Endodermal cell (in vitro differentiated cells): ENCODE measurements around the gene STX3. TPM values are rescaled to one million over a fixed set of nuclear protein-coding genes. Genes with fewer than 3 reads are reported as not detected.

ENCODE experiments used
- DNase-seq: peaks from one replicate; pipeline ENCODE4 v3.0.0-alpha.2; 2017
- H3K27ac ChIP-seq: 2 replicates; pipeline ENCODE4 v1.5.1; 2013; ENCODE audit warnings: mild to moderate bottlenecking, low read depth, low read length, moderate library complexity
- H3K27me3 ChIP-seq: 2 replicates; pipeline ENCODE4 v1.6.1; 2013; ENCODE audit warnings: mild to moderate bottlenecking, low read length, moderate library complexity; ENCODE audit not compliant: insufficient read depth, control insufficient read depth, poor library complexity, severe bottlenecking
- H3K36me3 ChIP-seq: 2 replicates; pipeline ENCODE4 v1.7.0; 2013; ENCODE audit warnings: mild to moderate bottlenecking, low read length, moderate library complexity; ENCODE audit not compliant: control insufficient read depth, insufficient read depth
- H3K4me1 ChIP-seq: one replicate; pipeline ENCODE4 v1.7.0; 2013; ENCODE audit warnings: low read length; ENCODE audit not compliant: control insufficient read depth, insufficient read depth
- H3K4me3 ChIP-seq: 2 replicates; pipeline ENCODE4 v1.5.1; 2013; ENCODE audit warnings: mild to moderate bottlenecking, low read length, moderate library complexity
- H3K9ac ChIP-seq: 2 replicates; pipeline ENCODE4 v1.6.1; 2013; ENCODE audit warnings: mild to moderate bottlenecking, low read length, moderate library complexity; ENCODE audit not compliant: poor library complexity, severe bottlenecking; ENCODE audit errors: extremely low read depth
- H3K9me3 ChIP-seq: 2 replicates; pipeline ENCODE4 v1.6.1; 2013; ENCODE audit warnings: mild to moderate bottlenecking, low read length, moderate library complexity; ENCODE audit not compliant: control insufficient read depth
- H3K27ac Mint-ChIP-seq: 2 replicates; pipeline ENCODE4 v1.8.0; 2020; ENCODE audit warnings: mixed read lengths
- H3K27me3 Mint-ChIP-seq: 2 replicates; pipeline ENCODE4 v1.8.0; 2021; ENCODE audit warnings: mild to moderate bottlenecking, mixed read lengths; ENCODE audit not compliant: insufficient read depth
- H3K36me3 Mint-ChIP-seq: 2 replicates; pipeline ENCODE4 v1.8.0; 2020; ENCODE audit warnings: low read depth, mixed read lengths
- H3K4me1 Mint-ChIP-seq: 2 replicates; pipeline ENCODE4 v1.8.0; 2020; ENCODE audit warnings: mixed read lengths
- H3K4me3 Mint-ChIP-seq: 2 replicates; pipeline ENCODE4 v1.8.0; 2020; ENCODE audit warnings: mild to moderate bottlenecking, moderate library complexity, mixed read lengths
- H3K9me3 Mint-ChIP-seq: 2 replicates; pipeline ENCODE4 v1.8.0; 2020; ENCODE audit warnings: mild to moderate bottlenecking, mixed read lengths
- CTCF ChIP-seq: fragments of 200-600 bp; sonication (generic); conservative IDR thresholded peaks from 2 replicates; pipeline ENCODE4 v1.5.0; 2021; ENCODE audit warnings: antibody characterized with exemption, mild to moderate bottlenecking
- WGBS, 2 experiments: methylation state at CpG; one replicate each; pipeline versions ENCODE4 v1.1.5 to v1.1.7; 2013; ENCODE audit warnings: missing lambda C conversion rate in 2 of 2, mixed read lengths in 1 of 2; ENCODE audit not compliant: insufficient coverage in 1 of 2, insufficient read length in 1 of 2; 5-methylcytosine and 5-hydroxymethylcytosine counted together
- total RNA-seq, 2 donors: library from RNA; stranded (reverse); fragmentation: NEBNext Ultra II Directional in 1 of 2; extraction: Animal tissue kit (Norgen Biotek cat#: 25700) in 1 of 2; gene quantifications; 2 replicates in 1 of 2; 3 replicates in 1 of 2; pipeline ENCODE4 v1.2.1, GENCODE V29; 2021

STX3 gene
- total RNA-seq, 2 donors from 2014 or later = 119 to 160 TPM

- H3K4me3 Mint-ChIP-seq = peak overlapping the region; percentile 97
- peaks cover 10% of the 10 kb centered on the region for H3K36me3 ChIP-seq
- H3K4me1 ChIP-seq = peaks cover 11% of the 10 kb centered on the region
- no peak overlapping the region for H3K27ac ChIP-seq
- 34 to 41% methylated on average over 24 to 45 of the region's 47 CpGs for WGBS, 2 experiments
- TF ChIP-seq CTCF = peak; percentile 97
- peaks cover under 1% of the 10 kb centered on the region for H3K9me3 Mint-ChIP-seq
- peaks cover 8% of the 10 kb centered on the region for H3K27me3 Mint-ChIP-seq
- H3K36me3 Mint-ChIP-seq = peaks cover 14% of the 10 kb centered on the region
- peak overlapping the region; percentile 93 for H3K4me3 ChIP-seq
- peak; percentile 92 for DNase-seq
- H3K9ac ChIP-seq = peak overlapping the region; percentile 3
- peaks cover 33% of the 10 kb centered on the region for H3K4me1 Mint-ChIP-seq
- H3K27me3 ChIP-seq = no peaks in the 10 kb centered on the region
- peak overlapping the region; percentile 74 for H3K27ac Mint-ChIP-seq
- no peaks in the 10 kb centered on the region for H3K9me3 ChIP-seq
Measured at GRCh38 chr11:59753650-59754493, 1.3 kb upstream of the STX3 start.

GRCh38 chr11:59754494-59754858 is 700 bp upstream of the STX3 start:
- Histone ChIP-seq H3K4me3 (peak overlapping the region; percentile 93), H3K4me1 (peaks cover 11% of the 10 kb centered on the region), H3K9me3 (no peaks in the 10 kb centered on the region), H3K27ac (no peak overlapping the region), H3K36me3 (peaks cover 10% of the 10 kb centered on the region), H3K9ac (peak overlapping the region; percentile 3), H3K27me3 (no peaks in the 10 kb centered on the region)
- peak; percentile 71 for DNase-seq
- Mint-ChIP-seq H3K4me3 (peak overlapping the region; percentile 97), H3K27me3 (peaks cover 3% of the 10 kb centered on the region), H3K36me3 (peaks cover 17% of the 10 kb centered on the region), H3K27ac (peak overlapping the region; percentile 85), H3K9me3 (no peaks in the 10 kb centered on the region), H3K4me1 (peaks cover 37% of the 10 kb centered on the region)
- WGBS, 2 experiments = 0 to 1% methylated on average over 15 to 20 of the region's 20 CpGs
- TF ChIP-seq CTCF = no peak

- 0 to 3% methylated on average over 7 to 23 of the region's 23 CpGs for WGBS, 2 experiments
Measured at GRCh38 chr11:59755701-59756557, 753 bp downstream of the STX3 start.

More at GRCh38 chr11:59755701-59756557, 753 bp downstream of the STX3 start:
- Histone ChIP-seq H3K36me3 (peaks cover 18% of the 10 kb centered on the region), H3K4me3 (peak overlapping the region; percentile 93), H3K9ac (peak overlapping the region; percentile 77), H3K27ac (no peak overlapping the region), H3K27me3 (no peaks in the 10 kb centered on the region), H3K4me1 (peaks cover 11% of the 10 kb centered on the region), H3K9me3 (no peaks in the 10 kb centered on the region)
- Mint-ChIP-seq H3K27ac (peak overlapping the region; percentile 98), H3K36me3 (peaks cover 17% of the 10 kb centered on the region), H3K27me3 (no peaks in the 10 kb centered on the region), H3K4me1 (peaks cover 42% of the 10 kb centered on the region), H3K4me3 (peak overlapping the region; percentile 97), H3K9me3 (no peaks in the 10 kb centered on the region)
- TF ChIP-seq CTCF = peak; percentile 29
- DNase-seq = peak; percentile 91
